DMS 273 treated with DMSO at 0.1 percent for 48 hours (cell line): ENCODE results near the gene ZFYVE28.
"Not testable (repeated sequence)": the region's sequence is repeated elsewhere in the genome, so short reads cannot be mapped to it uniquely, and the experiment has no call there.

Experiments used
- DNase-seq: peaks from one replicate; lab custom pipeline; 2025; lab: John Stamatoyannopoulos, UW

ZFYVE28 gene

DNA sequence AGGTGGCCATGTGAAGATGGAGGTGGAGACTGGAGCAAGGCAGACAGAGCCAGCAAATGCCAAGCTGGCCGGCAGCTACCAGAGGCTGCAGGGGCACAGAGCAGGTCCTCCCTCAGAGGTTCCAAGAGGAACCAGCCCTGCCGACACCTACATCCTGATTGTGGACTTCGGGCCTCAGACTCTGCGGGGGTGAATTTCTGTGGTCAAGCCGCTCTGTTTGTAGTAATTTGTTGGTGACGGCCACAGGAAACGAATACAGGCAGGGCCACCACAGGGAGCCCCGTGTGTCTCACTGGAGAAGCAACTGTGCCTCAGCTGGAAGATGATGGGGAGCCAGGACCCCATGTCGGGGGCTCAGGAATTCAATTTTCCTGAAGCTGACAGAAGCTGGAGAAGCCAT, 28.3 kb downstream of the ZFYVE28 start:
- no peak for DNase-seq

DNA sequence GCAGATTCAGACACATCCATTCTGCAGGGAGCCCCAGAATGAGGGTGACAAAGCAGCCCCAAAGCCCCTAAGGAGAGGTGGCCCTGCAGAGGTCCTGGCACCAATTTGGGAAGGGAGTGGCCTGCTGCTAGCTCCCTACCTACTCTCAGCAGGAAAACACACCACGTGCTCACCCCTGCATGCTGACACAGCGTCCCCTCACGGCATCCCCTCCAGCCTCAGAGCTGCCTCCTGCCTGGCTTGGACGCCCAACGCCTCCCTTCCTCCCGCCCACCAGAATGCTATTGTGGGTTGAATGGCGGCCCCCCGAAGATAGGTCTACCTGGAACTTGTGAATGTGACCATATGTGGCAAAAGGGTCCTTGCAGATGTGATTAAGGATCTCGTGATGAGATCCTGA, 28.8 kb downstream of the ZFYVE28 start:
- no peak for DNase-seq

DNA sequence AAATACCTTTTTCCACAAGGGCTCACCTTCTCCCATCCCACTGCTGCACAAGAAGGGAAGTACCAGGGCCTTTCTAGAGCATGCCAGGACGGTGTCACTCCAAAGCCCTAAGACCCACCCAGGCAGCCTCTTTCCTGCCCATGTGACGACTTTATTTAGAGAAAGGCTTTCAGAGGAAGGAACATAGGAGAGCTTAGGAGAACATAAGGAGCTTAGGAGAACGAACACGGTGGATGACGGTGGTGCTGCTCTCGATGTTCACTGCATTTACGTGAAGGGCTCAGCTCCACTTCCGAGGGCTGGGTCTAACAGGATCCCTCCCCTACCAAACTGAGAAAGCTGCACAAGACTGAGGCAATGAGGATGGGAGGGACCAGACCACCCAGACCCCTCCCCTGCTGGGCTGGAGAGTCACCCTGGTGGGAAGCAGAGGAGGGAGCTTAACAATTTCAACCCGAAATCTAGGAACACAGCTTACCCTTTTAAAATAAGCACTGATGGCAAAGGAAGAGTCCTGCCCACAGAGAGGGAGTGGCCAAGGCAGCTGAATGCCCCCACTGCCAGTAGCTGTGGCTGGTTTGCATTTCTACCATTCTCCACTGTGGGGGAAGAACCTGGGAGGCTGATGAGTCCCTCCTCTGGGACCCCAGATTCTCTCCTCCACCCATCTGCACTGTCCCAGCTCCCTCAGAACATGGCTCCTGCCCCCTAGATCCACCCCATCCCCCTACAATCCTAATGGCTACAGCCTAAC, 29.8 kb downstream of the ZFYVE28 start:
- DNase-seq = no peak

DNA sequence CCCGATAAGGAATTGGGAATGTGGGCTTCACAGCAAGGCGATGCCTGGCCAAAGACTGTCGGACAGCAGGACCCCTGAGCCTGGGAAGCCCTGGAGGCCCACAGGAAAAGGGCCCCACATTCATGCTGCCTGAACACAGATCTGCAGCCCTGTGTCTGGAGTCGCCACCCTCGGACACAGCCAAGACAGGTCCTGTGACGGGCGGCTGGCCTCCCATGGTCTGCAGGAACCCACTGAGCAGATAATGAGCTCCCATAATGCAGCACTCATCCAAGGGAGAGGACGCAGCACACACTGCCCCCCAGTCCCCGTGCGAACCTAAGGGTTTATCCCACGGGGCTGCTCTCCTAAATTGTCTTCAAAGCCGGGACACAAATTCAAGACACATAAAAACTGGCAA, 30.6 kb downstream of the ZFYVE28 start:
- DNase-seq = no peak

DNA sequence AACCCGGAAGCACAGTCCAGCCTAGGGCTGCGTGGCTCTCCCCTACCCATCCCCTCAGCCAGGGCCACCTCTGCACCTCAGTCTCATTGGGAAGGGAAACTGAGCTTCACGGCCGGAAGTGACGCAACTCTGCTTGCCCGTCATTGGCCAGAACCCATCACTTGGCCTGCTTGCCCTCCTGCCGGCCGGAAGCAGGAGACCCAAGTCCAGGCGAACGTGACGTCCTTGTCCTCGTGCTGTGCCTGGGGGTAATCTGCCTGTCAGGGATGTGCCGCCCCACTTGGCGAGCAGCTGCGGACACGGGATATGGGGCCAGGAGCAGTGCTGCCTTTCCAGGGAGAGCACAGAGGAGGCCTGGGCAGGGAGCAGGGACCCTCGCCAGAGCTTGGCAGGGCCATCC, 31.2 kb downstream of the ZFYVE28 start:
- DNase-seq = no peak

DNA sequence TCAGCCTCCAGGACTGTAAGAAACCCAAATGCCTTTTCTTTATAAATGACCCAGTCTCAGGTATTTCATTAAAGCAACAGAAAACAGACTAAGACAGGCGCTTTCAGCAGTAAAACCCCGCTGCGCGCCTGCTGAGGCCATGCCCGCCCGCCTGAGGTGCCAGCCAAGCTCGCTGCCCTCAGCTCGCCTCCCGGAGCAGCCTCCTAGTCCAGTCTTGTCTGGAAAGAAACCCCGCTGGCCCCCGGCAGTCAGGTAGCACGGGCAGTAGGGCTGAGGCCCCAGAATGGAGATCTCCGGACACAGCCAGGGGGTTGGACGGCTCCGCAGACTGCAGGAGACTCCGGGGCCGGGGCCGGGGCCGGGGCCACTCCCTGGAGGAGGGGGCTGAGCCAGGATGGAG, 31.7 kb downstream of the ZFYVE28 start:
- no peak for DNase-seq

DNA sequence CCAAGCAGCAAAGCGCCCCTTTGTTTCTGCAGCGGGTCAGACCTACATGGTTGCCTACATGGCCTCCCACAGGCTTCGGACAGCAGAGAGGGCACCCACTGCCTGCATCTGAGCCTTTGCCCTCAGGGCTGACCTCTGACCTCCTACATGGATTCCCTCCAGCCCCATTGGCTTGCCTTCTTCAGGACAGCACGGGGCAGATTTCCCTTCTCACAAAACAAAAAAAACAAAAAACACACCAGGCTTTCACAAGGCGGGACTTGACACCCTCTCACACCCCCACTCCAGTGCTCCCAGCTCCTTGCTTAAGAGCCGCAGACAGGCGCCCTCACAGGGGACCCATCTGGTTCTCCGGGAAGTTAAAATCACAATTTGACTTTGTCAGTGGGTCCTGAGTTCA, 32.9 kb downstream of the ZFYVE28 start:
- no peak for DNase-seq

DNA sequence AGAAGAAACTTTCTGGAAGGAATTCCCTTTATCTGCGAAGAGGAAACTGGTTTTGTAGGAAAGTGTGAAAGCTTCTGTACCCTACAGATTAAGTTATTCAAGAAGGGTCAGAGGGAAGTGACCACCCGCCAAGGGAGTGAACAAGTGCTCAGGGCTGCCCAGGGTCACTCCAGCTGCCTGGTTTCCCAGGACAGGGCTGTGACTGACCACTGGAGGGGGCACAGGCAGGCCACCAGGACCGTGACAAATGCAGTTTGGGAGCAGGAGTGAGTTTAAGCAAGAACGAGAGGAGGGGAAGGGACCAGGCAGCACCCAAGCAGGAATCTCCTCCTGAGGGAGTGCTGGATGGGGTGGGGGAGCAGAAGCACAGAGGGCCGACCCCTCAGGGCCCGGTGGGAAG, 34.2 kb downstream of the ZFYVE28 start:
- DNase-seq = no peak

DNA sequence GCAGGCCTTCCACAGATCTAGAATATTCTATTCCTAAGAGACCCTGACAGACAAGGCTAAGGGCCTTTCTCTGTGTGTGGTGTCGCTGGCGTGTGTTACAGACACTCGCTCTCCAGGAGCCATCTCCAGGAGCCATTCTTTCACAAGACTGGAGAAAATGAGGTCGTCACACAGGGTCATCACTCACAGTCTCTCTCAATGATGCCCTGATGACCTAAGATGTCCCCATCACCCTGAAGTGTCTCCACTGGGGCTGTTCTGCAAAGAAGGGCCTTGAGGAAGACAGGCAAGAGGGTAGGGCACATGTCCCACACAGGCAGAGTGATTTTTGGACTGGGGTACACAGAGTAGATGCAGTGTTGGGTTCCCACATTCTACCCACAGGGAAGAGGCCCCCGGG, 34.7 kb downstream of the ZFYVE28 start:
- DNase-seq = no peak

DNA sequence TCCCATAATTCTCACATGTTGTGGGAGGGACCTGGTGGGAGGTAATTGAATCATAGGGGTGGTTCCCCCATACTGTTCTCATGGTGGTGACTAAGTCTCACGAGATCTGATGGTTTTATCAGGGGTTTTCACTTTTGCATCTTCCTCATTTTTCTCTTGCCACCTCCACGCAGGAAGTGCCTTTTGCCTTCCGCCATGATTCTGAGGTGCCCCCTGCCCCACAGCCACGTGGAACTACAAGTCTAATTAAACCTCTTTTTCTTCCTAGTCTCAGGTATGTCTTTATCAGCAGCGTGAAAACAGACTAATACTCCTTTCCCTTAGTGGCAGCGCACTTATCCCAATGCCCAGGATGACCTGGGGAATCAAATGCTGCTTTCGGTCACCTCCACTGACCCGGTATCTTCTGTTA, 35.2 kb downstream of the ZFYVE28 start:
- DNase-seq = not testable (repeated sequence)

DNA sequence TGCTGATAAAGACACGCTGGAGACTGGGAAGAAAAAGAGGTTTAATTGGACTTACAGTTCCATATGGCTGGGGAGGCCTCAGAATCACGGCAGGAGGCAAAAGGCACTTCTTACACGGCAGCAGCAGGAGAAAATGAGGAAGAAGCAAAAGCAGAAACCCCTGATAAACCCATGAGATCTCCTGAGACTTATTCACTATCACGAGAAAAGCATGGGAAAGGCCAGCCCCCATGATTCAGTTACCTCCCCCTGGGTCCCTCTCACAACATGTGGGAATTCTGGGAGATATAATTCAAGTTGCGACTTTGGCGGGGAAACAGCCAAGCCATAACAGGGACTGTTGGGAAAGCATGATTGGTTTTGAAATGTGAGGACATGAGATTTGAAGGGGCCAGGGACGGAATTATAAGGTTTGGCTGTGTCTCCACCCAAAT, 35.7 kb downstream of the ZFYVE28 start:
- not testable (repeated sequence) for DNase-seq

DNA sequence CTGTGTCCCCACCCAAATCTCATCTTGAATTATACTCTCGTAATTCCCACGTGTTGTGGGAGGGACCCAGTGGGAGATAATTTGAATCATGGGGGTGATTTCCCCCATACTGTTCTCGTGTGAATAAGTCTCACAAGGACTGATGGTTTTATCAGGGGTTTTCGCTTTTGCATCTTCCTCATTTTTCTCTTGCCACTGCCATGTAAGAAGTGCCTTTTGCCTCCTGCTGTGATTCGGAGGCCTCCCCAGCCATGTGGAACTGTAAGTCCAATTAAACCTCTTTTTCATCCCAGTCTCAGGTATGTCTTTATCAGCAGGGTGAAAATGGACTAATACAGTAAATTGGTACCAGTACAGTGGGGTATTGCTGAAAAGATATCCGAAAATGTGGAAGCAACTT, 37.9 kb downstream of the ZFYVE28 start:
- DNase-seq = not testable (repeated sequence)

DNA sequence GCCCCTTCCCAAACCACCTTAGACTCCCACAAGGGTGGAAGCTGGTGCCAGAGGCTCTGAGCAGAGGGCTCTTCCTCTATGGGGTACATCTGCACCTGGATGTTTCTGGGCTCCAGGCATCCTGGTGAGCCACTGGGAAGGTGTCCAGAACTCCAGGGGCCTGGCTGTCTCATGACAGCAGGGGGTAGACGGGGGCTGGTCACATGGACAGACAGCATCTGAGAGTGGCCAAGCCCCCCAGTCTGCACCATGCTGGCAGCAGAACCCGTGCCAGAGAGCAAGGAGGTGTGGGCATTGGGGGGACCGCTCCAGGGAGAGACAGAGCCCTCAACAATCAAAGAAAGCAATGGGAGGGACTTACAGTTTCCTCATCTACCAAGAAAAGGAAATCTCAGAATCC, 39.5 kb downstream of the ZFYVE28 start:
- no peak for DNase-seq

DNA sequence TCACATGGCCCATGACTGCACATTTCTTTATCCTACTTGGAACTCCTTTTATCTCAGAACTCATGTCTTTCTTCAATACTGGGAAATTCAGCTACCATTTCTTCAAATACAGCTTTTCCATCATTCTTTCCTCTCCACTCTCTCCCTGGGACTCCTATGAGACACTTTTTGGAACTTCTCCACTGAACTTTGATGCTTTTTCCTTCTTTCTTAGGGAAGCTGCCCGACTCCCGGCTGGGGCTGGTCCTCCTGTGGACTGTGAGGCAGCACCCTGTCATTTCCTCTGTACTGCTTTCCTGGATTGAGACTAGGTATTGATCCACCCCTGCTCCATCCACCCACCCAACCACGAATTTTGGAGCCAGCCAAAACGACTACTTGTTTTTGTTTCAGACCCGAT, 40.0 kb downstream of the ZFYVE28 start:
- no peak for DNase-seq

DNA sequence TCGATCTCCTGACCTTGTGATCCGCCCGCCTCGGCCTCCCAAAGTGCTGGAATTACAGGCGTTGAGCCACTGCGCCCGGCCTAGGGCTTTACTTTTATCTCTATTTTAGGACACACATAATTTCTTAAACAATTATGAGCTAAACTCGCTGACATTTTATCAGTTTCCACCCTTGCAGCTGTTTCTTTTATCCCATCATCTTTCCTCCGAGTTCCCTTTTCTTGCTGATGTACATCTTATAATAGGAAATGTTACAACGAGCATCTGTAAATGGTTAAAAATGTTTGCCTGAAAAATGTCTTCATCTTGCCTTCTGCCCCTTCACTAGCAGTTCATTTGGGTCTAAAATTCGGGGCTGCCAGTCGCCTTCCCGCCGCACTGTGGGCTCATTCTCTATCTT, 41.2 kb downstream of the ZFYVE28 start:
- DNase-seq = no peak

DNA sequence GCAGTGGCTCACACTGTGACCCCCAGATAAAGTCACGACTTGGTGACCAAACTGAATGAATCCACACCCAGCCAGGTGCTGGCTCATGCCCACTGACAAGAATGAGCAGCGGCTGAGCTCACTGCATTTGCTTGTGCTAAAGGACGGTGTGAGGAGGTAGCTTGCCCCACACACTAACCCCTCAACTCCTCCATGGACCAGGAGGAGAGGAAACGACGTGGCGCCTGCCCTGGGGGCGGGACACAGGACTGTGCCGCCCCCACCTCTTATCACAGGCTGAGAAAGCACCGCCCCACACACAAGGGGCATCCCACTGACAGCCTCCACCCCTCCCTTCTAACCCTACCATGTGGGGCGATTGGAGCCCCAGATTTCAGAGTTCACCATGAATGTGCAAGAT, 43.0 kb downstream of the ZFYVE28 start:
- DNase-seq = no peak

DNA sequence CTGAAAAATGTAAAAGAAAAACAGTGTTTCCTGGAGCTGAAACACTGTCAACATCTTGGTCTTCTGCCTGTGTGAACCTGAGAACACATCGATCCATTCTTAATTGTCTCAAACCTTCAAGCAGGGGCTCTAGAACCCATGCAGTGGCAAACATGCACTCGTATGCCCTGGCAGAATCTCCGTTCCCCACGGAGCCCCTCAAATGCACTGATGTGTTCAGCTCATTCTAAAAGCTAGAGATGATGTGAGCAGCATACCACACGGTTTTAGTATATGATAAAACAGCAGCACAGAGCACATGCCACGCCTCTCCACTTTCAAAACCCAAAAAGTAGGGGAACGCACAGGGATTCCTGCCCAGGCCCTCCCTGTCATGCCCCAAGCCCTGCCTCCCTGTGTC, 44.9 kb downstream of the ZFYVE28 start:
- no peak for DNase-seq

DNA sequence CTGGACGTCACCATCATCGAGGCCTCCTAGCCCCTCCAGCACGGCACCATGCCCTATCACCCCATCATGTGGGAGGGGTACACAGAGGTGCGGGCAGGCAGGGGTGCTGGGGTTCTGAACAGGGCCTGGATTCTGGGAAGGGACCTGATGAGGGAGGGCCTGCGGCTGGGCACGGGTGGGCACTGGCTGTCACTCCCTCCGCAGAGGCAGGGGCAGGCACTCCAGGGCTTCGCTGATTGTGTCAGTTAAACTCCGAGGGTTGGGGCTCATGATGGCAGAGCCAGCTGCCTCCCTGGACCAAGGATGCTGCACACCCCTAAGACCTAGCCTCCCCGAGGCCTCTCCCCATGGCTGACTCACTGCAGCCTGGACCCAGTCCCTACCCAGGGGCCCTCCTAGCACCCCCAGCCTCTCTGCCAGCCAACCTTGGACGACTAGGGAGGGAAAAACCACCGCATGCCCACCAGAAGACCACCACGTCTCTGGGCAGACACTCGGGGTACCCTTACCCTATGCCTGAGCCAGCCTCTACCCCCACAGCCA, 45.9 kb downstream of the ZFYVE28 start:
- no peak for DNase-seq

DNA sequence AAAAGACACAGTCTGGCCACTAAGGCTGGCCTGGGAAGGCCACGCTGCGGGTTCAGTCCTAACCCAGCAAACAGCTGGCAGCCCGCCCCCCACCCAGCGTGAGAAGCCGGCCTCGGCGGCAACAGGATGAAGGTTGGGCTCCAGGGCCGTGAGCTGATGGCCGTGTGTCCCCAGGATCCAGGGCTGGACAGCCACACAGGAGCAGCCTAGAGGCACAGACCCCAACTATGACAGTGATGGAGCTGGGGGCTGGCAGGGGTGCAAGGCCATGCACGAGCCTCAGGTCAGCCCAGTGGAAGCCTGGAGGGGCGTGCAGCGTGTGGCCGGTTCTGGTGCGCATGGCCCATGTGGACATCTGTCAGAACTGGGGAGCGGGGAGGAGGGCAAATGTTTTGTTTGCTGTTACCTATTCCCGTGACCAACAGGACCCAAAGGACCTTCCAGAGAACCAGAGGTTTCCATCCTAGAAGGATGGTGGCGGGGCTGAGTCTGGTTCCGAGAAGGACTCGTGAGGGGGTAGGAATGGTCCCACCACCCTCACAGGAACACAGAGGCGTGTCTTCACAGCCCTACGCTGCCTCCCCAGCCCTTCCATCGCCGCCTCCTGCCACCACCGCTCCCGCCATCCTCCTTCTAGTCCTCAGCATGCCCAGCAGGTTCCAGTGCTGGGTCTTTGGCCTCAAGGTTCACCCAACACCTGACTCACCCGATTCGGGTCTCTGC, 46.5 kb downstream of the ZFYVE28 start:
- DNase-seq = no peak

DNA sequence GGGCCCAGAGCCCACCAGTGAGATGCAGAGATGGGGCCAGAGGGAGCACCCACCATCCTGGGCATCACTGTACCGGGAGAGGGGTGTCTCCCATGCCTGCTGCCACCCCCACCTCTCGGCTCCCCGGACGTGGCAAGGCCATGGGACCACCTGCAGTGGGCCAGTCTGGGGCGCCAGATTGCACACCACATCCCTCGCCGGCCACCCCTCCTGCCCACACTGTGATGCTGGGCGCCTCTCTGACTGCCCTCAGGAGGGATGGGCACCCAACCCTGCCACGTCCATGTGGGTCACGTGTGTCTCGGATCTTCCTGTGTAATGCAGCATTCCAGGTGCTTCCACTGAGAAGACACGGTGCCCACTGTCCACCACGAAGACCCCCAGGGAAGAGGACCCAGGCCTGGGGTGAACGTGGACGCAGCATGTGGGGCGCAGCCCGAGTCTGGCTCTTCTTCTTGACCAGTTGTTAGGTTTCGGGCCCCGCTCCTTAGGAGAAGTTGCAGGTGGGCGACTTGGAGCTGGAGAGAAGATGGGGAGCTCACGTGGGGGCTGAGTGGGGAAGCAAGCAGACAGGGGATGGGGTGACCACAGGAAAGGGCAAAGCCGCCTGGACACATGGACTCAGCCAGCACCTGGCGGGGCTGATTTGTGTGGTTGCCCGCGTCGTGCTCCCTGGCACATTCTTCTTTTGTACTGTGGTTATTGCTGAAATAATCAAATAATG, 47.7 kb downstream of the ZFYVE28 start:
- no peak for DNase-seq

DNA sequence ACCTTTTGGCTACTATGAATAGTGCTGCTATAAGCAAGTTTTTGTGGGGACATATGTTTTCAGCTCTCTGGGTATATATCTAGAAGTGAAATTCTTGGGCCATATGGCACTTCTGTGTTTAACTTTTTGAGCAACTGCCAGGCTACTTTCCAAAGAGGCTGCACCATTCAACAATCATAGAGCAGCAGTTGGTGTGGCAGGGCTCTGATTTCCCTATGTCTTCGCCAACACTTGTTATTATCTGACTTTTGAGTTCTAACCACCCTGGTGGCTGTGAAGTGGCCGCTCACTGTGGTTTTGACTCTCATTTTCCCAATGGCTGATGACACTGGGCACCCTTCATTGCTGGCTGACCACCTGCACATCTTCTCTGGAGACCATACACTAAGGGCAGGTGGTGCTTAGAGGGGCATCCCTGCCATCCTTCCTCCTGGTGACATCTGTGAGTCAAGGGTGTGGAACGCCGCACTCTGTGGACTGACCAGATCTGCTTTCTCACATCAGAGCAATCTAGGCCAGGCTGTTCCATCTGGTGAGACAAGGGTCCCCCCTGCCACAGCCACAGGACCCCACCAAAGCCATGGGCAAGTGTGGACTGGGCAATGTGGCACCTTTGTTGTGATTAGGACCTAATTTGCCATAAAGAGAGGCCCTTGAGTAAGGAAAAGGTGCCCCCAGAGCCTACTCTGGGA, 49.6 kb downstream of the ZFYVE28 start:
- peak; percentile 25 for DNase-seq

DNA sequence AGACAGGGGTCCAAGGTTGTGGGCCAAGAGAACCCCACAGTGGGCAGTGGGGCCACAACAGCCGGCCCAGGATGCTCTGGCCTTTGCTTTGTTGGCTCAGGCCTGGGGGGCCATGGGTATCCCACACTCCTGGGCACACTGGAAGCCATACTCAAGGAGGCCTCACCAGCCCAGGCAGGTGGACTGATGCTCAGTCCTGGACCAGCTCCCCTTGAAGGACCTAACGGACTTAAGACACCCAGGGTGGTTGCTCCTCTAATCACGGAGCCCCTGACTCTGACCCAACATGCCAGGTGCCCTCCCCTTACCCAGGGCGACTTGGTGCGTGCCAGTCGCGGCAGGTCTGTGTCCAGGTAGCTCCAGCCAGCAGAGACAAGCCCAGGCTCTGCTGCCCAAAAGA, 50.8 kb downstream of the ZFYVE28 start:
- no peak for DNase-seq
